ENCODE results near the gene ARMC7. TPM values are rescaled to one million over a fixed set of nuclear protein-coding genes. Genes with fewer than 3 reads are reported as not detected.
"Not testable (repeated sequence)": the region's sequence is repeated elsewhere in the genome, so short reads cannot be mapped to it uniquely, and the experiment has no call there.

Gene ARMC7
- total RNA-seq, 1 donor from 2014 or later = 1.0 TPM

- Histone ChIP-seq H3K4me1 (ENCODE audit: control insufficient read depth in 3 of 3, insufficient read depth in 3 of 3, low read length in 3 of 3) (peaks cover 0 to 13% (median 10%) of the 10 kb centered on the region in 3 donors), H3K4me3 (ENCODE audit: low read length in 3 of 3) (no peak overlapping the region), H3K9ac (ENCODE audit: low read depth in 1 of 3, low read length in 3 of 3) (no peak overlapping the region), H3K36me3 (ENCODE audit: control insufficient read depth in 3 of 3, insufficient read depth in 3 of 3, low read length in 3 of 3) (peaks cover 3 to 11% (median 6%) of the 10 kb centered on the region in 3 donors), H3K27ac (ENCODE audit: low read depth, low read length) (no peak overlapping the region), H3K9me3 (ENCODE audit: control insufficient read depth in 3 of 3, low read length in 3 of 3) (no peaks in the 10 kb centered on the region), H3K27me3 (ENCODE audit: control insufficient read depth in 3 of 3, insufficient read depth in 3 of 3, low read length in 3 of 3) (no peaks in the 10 kb centered on the region)
These were observed 23.2 kb downstream of the ARMC7 start for GRCh38 chr17:75133001-75133400.

GRCh38 chr17:75133607-75134347 lies 24.0 kb downstream of the ARMC7 start:
- H3K27me3 ChIP-seq (ENCODE audit: control insufficient read depth in 3 of 3, insufficient read depth in 3 of 3, low read length in 3 of 3); H3K9ac ChIP-seq (ENCODE audit: low read depth in 1 of 3, low read length in 3 of 3); H3K4me3 ChIP-seq (ENCODE audit: low read length in 3 of 3); H3K27ac ChIP-seq (ENCODE audit: low read depth, low read length); H3K9me3 ChIP-seq (ENCODE audit: control insufficient read depth in 3 of 3, low read length in 3 of 3): not testable (repeated sequence)
- Histone ChIP-seq H3K4me1 (ENCODE audit: control insufficient read depth in 3 of 3, insufficient read depth in 3 of 3, low read length in 3 of 3) (peaks cover 0 to 12% (median 8%) of the 10 kb centered on the region in 3 donors), H3K36me3 (ENCODE audit: control insufficient read depth in 3 of 3, insufficient read depth in 3 of 3, low read length in 3 of 3) (peaks cover 3 to 11% (median 6%) of the 10 kb centered on the region in 3 donors)

GRCh38 chr17:75135452-75135851 lies 25.7 kb downstream of the ARMC7 start:
- peaks cover 0 to 10% (median 8%) of the 10 kb centered on the region in 3 donors for H3K4me1 ChIP-seq (ENCODE audit: control insufficient read depth in 3 of 3, insufficient read depth in 3 of 3, low read length in 3 of 3)
- no peak overlapping the region for H3K4me3 ChIP-seq (ENCODE audit: low read length in 3 of 3)

GRCh38 chr17:75135946-75136345 lies 26.2 kb downstream of the ARMC7 start:
- Histone ChIP-seq H3K4me3 (ENCODE audit: low read length in 3 of 3) (no peak overlapping the region), H3K9ac (ENCODE audit: low read depth in 1 of 3, low read length in 3 of 3) (no peak overlapping the region), H3K36me3 (ENCODE audit: control insufficient read depth in 3 of 3, insufficient read depth in 3 of 3, low read length in 3 of 3) (peaks cover 0 to 7% (median 0%) of the 10 kb centered on the region in 3 donors), H3K27ac (ENCODE audit: low read depth, low read length) (no peak overlapping the region), H3K27me3 (ENCODE audit: control insufficient read depth in 3 of 3, insufficient read depth in 3 of 3, low read length in 3 of 3) (no peaks in the 10 kb centered on the region), H3K9me3 (ENCODE audit: control insufficient read depth in 3 of 3, low read length in 3 of 3) (no peaks in the 10 kb centered on the region), H3K4me1 (ENCODE audit: control insufficient read depth in 3 of 3, insufficient read depth in 3 of 3, low read length in 3 of 3) (peaks cover 0 to 8% (median 6%) of the 10 kb centered on the region in 3 donors)

More at GRCh38 chr17:75135452-75135851, 25.7 kb downstream of the ARMC7 start:
- H3K27ac ChIP-seq (ENCODE audit: low read depth, low read length) = no peak overlapping the region
- no peaks in the 10 kb centered on the region for H3K9me3 ChIP-seq (ENCODE audit: control insufficient read depth in 3 of 3, low read length in 3 of 3)
- no peaks in the 10 kb centered on the region for H3K27me3 ChIP-seq (ENCODE audit: control insufficient read depth in 3 of 3, insufficient read depth in 3 of 3, low read length in 3 of 3)
- peaks cover 0 to 7% (median 0%) of the 10 kb centered on the region in 3 donors for H3K36me3 ChIP-seq (ENCODE audit: control insufficient read depth in 3 of 3, insufficient read depth in 3 of 3, low read length in 3 of 3)
- H3K9ac ChIP-seq (ENCODE audit: low read depth in 1 of 3, low read length in 3 of 3) = no peak overlapping the region

GRCh38 chr17:75137762-75138161 lies 28.0 kb downstream of the ARMC7 start:
- H3K36me3 ChIP-seq (ENCODE audit: control insufficient read depth in 3 of 3, insufficient read depth in 3 of 3, low read length in 3 of 3); H3K27me3 ChIP-seq (ENCODE audit: control insufficient read depth in 3 of 3, insufficient read depth in 3 of 3, low read length in 3 of 3); H3K9ac ChIP-seq (ENCODE audit: low read depth in 1 of 3, low read length in 3 of 3); H3K9me3 ChIP-seq (ENCODE audit: control insufficient read depth in 3 of 3, low read length in 3 of 3); H3K4me3 ChIP-seq (ENCODE audit: low read length in 3 of 3); H3K4me1 ChIP-seq (ENCODE audit: control insufficient read depth in 3 of 3, insufficient read depth in 3 of 3, low read length in 3 of 3); H3K27ac ChIP-seq (ENCODE audit: low read depth, low read length): not testable (repeated sequence)

GRCh38 chr17:75138519-75138918 lies 28.8 kb downstream of the ARMC7 start:
- H3K27ac ChIP-seq (ENCODE audit: low read depth, low read length) = no peak overlapping the region
- H3K36me3 ChIP-seq (ENCODE audit: control insufficient read depth in 3 of 3, insufficient read depth in 3 of 3, low read length in 3 of 3) = peaks cover 0 to 7% (median 7%) of the 10 kb centered on the region in 3 donors
- H3K27me3 ChIP-seq (ENCODE audit: control insufficient read depth in 3 of 3, insufficient read depth in 3 of 3, low read length in 3 of 3) = no peaks in the 10 kb centered on the region
- no peaks in the 10 kb centered on the region for H3K9me3 ChIP-seq (ENCODE audit: control insufficient read depth in 3 of 3, low read length in 3 of 3)
- H3K9ac ChIP-seq (ENCODE audit: low read depth in 1 of 3, low read length in 3 of 3) = no peak overlapping the region
- H3K4me1 ChIP-seq (ENCODE audit: control insufficient read depth in 3 of 3, insufficient read depth in 3 of 3, low read length in 3 of 3) = peaks cover 0 to 3% (median 0%) of the 10 kb centered on the region in 3 donors
- H3K4me3 ChIP-seq (ENCODE audit: low read length in 3 of 3) = no peak overlapping the region

- no peaks in the 10 kb centered on the region for H3K27me3 ChIP-seq (ENCODE audit: control insufficient read depth in 3 of 3, insufficient read depth in 3 of 3, low read length in 3 of 3)
- no peak overlapping the region for H3K4me3 ChIP-seq (ENCODE audit: low read length in 3 of 3)
- H3K36me3 ChIP-seq (ENCODE audit: control insufficient read depth in 3 of 3, insufficient read depth in 3 of 3, low read length in 3 of 3) = peaks cover 10 to 40% (median 19%) of the 10 kb centered on the region in 3 donors
- peaks cover 0 to 3% (median 0%) of the 10 kb centered on the region in 3 donors for H3K4me1 ChIP-seq (ENCODE audit: control insufficient read depth in 3 of 3, insufficient read depth in 3 of 3, low read length in 3 of 3)
- no peaks in the 10 kb centered on the region for H3K9me3 ChIP-seq (ENCODE audit: control insufficient read depth in 3 of 3, low read length in 3 of 3)
- H3K27ac ChIP-seq (ENCODE audit: low read depth, low read length) = no peak overlapping the region
- no peak overlapping the region for H3K9ac ChIP-seq (ENCODE audit: low read depth in 1 of 3, low read length in 3 of 3)
These were observed 32.6 kb downstream of the ARMC7 start for GRCh38 chr17:75142236-75142971.

- peaks cover 10 to 41% (median 25%) of the 10 kb centered on the region in 3 donors for H3K36me3 ChIP-seq (ENCODE audit: control insufficient read depth in 3 of 3, insufficient read depth in 3 of 3, low read length in 3 of 3)
- H3K27ac ChIP-seq (ENCODE audit: low read depth, low read length) = no peak overlapping the region
- no peak overlapping the region for H3K4me3 ChIP-seq (ENCODE audit: low read length in 3 of 3)
- H3K9me3 ChIP-seq (ENCODE audit: control insufficient read depth in 3 of 3, low read length in 3 of 3) = no peaks in the 10 kb centered on the region
- H3K4me1 ChIP-seq (ENCODE audit: control insufficient read depth in 3 of 3, insufficient read depth in 3 of 3, low read length in 3 of 3) = no peaks in the 10 kb centered on the region
- no peak overlapping the region for H3K9ac ChIP-seq (ENCODE audit: low read depth in 1 of 3, low read length in 3 of 3)
- no peaks in the 10 kb centered on the region for H3K27me3 ChIP-seq (ENCODE audit: control insufficient read depth in 3 of 3, insufficient read depth in 3 of 3, low read length in 3 of 3)
These were observed 35.2 kb downstream of the ARMC7 start for GRCh38 chr17:75144816-75145512.

- Histone ChIP-seq H3K27ac (ENCODE audit: low read depth, low read length) (no peak overlapping the region), H3K36me3 (ENCODE audit: control insufficient read depth in 3 of 3, insufficient read depth in 3 of 3, low read length in 3 of 3) (peaks cover 10 to 41% (median 25%) of the 10 kb centered on the region in 3 donors)
These were observed 36.8 kb downstream of the ARMC7 start for GRCh38 chr17:75146592-75146991.

More at GRCh38 chr17:75146592-75146991, 36.8 kb downstream of the ARMC7 start:
- Histone ChIP-seq H3K27me3 (ENCODE audit: control insufficient read depth in 3 of 3, insufficient read depth in 3 of 3, low read length in 3 of 3) (no peaks in the 10 kb centered on the region), H3K4me1 (ENCODE audit: control insufficient read depth in 3 of 3, insufficient read depth in 3 of 3, low read length in 3 of 3) (no peaks in the 10 kb centered on the region), H3K9ac (ENCODE audit: low read depth in 1 of 3, low read length in 3 of 3) (no peak overlapping the region), H3K4me3 (ENCODE audit: low read length in 3 of 3) (no peak overlapping the region), H3K9me3 (ENCODE audit: control insufficient read depth in 3 of 3, low read length in 3 of 3) (no peaks in the 10 kb centered on the region)
